ENCODE results near the gene INPP4B.

INPP4B gene

GRCh38 chr4:142367418-142368180 is 478.5 kb downstream of the INPP4B start:
- no peak for DNase-seq

DNA sequence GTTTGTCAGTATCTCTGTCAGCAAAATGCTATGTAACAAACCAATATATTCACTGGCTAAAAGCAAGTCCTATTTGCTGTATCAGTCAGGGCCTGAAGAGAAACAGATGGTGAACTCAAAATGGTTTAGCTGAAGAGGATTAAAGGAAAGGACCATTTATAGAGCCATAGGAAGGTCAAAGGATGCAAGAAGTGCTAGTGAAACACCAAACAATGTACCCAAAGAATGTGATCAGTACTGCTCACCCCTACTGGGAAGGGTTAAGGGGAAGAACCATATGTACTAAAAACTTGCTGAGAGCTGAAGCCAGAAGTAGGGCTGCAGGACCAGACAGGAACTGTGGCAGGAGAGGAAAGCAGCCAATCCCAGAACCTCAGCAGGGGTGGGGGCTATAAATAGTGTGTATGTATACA is 479.3 kb downstream of the INPP4B start:
- no peak for DNase-seq

GRCh38 chr4:142365391-142365790 is 480.7 kb downstream of the INPP4B start:
- no peak for DNase-seq

DNA sequence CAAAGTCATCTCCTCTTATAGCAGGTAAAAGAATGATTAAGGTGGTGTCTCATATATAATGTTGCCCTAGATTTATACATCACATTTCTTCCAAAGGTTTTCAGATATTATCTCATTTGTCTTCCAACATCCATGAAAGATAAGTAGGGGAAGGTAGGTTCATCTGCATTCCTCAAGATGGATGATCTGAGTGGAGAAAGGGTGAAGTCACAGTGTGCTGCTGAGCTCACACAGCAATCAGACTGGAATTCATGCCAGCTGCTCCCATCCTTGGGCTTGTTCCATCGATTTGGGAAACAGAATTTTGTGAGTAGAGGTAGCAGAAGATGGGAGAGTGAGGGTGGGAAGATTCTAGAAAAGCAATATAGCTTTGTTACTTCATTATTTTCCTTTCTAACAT is 482.4 kb downstream of the INPP4B start:
- DNase-seq: no peak

- no peak for DNase-seq
These were observed 484.1 kb downstream of the INPP4B start for GRCh38 chr4:142361981-142362380.

- DNase-seq: no peak
These were observed 485.4 kb downstream of the INPP4B start for GRCh38 chr4:142360657-142361056.

GRCh38 chr4:142358656-142359055 is 487.4 kb downstream of the INPP4B start:
- DNase-seq: no peak

DNA sequence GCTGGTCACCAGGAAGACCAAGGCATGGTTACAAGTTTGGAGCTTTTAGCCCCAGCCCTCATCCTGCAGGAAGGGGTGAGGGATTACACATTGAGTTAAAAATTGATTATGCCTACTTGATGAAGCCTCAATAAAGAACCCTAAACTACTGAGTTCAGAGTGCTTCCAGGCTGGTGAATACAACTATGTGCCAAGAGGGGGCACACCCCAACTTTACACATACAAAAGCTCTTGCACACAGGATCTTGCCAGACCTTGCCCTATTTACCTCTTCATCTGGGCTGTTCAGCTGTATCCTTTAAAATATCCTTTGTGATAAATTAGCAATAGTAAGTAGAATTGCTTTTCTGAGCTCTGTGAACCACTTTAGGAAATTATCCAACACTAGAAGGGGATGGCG is 489.3 kb downstream of the INPP4B start:
- DNase-seq: peak; percentile 47

DNA sequence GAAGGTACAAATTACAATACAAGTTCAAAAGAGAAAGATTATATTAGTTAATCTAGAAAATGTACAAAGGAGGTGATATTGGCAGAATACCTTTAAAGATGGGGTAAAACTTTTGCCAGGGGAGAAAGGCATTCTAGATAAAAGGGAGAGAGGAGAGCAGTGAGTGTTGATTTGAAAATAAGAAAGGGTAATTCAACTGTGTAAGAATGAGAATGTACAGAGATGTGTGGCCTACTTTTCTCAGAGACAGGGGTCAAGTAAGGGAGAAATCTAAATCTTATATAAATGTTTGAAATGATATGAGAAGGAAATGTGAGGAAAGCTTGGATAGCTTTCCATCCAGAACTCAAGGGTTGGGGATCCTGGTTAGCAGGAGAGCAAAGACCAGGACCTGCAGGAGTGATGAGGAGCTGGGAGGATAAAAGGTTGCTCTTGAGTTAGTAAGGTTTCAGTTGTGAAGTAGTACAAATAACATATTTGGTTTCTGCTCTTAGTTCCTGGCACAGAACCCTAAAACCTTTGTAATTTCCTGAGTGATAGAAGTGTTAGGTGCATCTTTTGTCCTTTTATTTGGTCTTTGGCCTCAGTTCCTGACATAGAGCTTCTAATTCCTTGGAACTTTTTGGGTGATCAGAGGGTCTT is 489.9 kb downstream of the INPP4B start:
- DNase-seq: no peak

DNA sequence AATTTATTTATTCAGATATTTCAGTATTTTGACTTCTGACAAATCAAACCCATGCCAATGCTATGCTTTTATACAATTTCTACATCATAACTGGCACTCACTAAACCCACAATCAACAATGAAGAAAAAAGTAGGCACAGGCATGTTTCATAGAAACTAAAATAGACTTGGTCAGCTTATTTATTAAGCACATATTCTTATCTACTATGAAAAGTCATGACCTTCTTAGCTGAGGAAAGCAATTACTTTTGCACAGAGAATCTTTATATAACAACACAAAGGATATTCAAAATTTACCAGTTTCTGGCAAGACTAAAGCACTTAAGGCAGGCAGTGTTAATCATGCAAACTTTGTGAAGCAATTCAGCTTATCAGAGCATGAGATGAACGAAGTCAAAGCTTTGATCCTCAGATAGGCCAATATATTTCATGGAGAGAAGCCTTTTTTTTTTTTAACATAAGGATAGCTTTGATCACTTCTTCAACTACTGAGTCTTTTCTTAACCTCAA is 490.6 kb downstream of the INPP4B start:
- no peak for DNase-seq

- peak; percentile 75 for DNase-seq
These were observed 491.2 kb downstream of the INPP4B start for GRCh38 chr4:142354794-142355420.

DNA sequence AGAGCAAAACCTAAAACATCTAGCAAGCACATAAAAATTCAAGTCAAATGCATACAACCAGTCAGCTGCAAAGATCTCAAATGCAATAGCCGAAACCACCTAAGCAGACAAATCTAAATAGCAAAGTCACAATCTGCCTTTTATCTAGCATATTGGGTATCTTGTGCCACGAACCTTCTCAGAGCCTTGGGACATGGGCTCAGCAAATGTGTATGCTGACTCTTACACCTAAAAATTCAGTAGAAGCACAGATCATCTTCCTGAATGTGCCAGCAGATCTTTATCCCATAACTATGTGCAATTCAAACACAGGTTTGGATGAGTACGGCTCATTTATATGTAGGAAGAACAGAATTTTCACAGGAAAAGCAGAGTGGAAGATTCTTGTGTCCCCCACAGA is 492.1 kb downstream of the INPP4B start:
- DNase-seq: no peak

DNA sequence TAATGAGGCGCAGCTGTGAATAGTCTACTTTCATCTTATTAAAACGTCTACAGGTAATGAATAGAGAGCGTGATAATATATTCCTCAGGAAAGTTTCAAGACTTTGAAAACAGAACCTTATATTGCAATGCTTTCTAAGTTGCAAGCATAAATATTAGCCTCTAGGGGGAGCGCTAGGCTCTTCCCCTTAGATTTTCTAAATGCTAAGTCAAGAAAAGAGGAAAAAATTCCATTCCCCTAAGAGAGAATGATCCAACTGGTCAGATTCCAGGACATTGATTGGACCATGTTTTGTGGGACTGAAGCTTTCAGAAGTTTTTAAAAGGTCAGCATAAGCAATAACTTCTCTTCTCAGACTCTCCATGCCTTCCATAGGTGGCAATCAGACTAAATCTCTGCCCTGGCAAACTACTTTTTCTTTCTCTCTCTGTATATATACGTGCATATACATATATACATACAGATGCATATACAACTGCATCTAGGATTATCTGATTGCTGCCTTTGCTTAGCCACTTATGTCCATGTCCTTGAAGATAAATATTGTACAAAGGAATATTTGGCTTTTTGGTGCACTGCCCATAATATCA is 492.9 kb downstream of the INPP4B start:
- peak; percentile 54 for DNase-seq

DNA sequence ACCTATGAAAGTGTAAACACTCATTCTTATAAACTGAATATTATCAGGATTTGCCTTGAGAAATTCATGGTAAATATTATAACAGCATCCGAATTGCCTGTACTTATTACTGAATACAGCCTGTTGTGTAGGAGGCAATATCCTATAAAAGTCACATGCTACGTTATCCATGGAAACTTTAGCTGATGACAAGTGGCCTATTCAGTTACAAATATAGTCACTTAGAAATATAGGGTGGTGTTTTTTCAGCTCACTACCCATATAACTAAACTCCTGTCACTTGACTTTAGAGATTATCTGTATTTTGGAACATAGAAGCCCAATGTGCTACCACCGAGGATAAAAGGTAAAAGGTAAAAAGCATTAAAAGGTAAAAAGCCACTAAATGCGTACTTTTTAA is 493.4 kb downstream of the INPP4B start:
- no peak for DNase-seq

DNA sequence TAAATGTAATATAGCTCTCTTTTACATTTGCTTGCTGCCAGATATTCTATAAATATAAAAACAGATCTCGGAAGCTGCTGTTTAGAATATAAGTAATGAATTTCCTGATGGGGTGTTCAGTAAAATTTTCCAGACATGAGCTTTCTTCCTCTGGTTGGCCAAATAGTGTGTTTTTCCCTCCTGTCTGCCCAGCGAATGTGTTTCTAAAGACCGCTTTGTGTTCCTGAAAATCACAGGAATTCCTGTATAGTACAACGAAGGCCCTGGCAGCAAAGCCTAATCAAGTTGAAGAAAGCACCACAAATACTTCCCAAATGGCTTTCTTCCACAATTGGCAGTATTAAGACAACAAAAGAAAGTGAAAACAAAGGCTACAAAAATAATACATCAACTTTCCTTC is 494.1 kb downstream of the INPP4B start:
- DNase-seq: no peak

GRCh38 chr4:142350871-142351270 is 495.2 kb downstream of the INPP4B start:
- no peak for DNase-seq

DNA sequence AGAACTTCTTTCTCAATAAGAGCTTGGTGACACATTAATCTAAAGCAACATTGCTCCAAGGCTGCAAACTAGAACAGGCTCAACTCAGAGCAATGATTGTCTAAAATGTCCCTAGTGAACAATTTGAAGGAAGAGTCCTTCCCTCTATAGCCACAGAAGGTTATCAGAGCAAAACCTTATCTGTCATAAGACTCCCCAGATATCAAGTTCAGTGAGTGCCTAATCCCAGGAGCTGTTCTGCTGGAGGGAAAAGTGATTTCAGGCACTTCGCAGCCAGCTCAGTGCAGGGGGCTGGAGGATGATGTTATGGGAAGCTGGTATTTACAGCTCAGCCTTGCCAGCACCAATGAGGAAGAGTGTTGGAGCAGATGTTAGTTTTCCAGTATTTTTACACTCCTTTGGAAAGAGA is 497.5 kb downstream of the INPP4B start:
- DNase-seq: no peak

DNA sequence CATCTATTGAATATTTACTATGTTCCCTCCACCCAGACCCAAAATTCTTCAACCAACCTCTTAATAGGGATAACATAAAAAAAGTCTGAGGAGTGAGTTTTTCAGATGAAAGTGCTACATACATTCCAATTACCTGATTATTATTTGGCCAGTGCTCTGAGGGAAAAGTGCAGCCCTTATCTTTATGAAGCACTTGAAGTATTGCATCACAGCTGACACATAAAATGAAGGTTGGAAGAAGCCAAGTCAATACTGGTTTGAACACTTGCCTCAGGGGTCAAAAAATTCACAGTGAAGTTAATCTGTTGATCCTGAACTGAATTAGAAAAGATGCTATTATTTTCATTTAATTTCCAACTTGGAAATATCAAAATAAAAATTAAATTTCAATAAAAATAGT is 498.9 kb downstream of the INPP4B start:
- DNase-seq: no peak

DNA sequence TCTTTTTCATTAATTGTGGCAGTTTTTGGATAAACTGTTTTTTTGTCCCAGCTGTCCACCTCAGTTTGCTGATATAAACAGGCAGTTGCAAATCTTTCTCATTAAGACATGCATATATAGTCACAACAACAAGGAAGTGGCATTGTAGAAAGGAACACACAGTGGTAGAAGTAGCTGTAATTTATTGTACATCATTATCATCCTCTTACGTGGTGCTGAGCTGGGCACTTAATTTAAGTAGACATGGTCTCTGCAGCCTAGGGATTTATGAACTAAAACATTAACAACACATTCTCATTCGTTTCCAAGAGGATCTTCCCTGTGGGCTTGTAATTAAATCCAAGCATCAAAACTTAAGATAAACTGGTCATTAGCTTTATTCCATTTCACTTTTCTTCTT is 500.2 kb downstream of the INPP4B start:
- DNase-seq: no peak

DNA sequence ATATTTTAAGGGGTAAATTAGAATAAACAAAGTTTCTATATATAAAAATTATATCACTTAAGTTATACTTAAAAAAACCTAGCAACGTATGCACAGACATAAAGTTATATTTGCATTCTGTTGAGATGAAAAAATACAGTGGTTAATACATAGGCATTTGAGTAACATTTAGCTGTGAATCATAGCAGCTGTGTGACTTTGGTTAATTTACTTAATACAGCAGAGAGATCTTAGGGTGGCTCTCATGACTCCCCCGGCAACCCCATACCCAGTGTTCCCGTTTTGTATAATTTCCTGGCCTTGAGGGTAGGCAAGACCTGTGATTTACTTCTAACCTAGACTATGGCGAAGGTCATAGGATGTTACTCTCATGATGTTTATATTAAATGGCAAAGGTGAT is 504.8 kb downstream of the INPP4B start:
- DNase-seq: no peak

- no peak for DNase-seq
These were observed 507.0 kb downstream of the INPP4B start for GRCh38 chr4:142339053-142339452.

- no peak for DNase-seq
These were observed 509.7 kb downstream of the INPP4B start for GRCh38 chr4:142336251-142336934.

GRCh38 chr4:142334931-142335330 is 511.2 kb downstream of the INPP4B start:
- DNase-seq: no peak

Data from CD4-positive, alpha-beta T cell treated with Interleukin-21 for 1 hour (primary cell).